Measurements from ENCODE around the gene BLMH.

DNA sequence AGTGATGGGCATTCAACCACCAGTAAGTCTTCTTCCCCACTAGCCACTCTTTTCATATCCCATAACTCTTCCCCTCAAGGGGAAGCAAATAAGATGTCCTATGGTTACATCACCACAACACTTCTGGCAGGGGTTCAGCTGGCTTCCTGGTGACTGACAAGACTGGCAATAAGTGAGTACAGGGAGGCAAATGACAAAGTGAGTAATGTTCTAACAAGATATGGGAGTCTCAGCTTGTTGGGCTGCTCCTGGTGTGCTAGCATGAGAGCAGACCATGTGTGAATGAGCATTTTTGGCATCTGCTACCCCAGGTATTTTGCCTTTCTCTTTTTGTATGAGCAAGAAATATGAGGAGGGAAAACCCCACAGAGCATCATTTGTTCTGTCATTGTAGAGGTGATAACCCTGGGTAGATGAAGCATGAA is 32.2 kb upstream of the BLMH start:
- TF ChIP-seq, protein P1, sequence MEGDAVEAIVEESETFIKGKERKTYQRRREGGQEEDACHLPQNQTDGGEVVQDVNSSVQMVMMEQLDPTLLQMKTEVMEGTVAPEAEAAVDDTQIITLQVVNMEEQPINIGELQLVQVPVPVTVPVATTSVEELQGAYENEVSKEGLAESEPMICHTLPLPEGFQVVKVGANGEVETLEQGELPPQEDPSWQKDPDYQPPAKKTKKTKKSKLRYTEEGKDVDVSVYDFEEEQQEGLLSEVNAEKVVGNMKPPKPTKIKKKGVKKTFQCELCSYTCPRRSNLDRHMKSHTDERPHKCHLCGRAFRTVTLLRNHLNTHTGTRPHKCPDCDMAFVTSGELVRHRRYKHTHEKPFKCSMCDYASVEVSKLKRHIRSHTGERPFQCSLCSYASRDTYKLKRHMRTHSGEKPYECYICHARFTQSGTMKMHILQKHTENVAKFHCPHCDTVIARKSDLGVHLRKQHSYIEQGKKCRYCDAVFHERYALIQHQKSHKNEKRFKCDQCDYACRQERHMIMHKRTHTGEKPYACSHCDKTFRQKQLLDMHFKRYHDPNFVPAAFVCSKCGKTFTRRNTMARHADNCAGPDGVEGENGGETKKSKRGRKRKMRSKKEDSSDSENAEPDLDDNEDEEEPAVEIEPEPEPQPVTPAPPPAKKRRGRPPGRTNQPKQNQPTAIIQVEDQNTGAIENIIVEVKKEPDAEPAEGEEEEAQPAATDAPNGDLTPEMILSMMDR (IDR thresholded peaks at IDR 0.05), result no peak
- TF ChIP-seq FOXJ3 (CRISPR knock-in tag; IDR thresholded peaks at IDR 0.05) (no peak), EP300 (IDR thresholded peaks at IDR 0.05; ENCODE audit: borderline replicate concordance in 1 of 2, low read depth in 1 of 2, low read length in 1 of 2) (no peak), TAF1 (IDR thresholded peaks at IDR 0.05; ENCODE audit: borderline replicate concordance, low read depth, low read length) (no peak), JUND (IDR thresholded peaks at IDR 0.05) (no peak), FOXM1 (IDR thresholded peaks at IDR 0.05; ENCODE audit: low read depth) (no peak), RFX5 (IDR thresholded peaks at IDR 0.05; ENCODE audit: low read length) (no peak), MXI1 (IDR thresholded peaks at IDR 0.05; ENCODE audit: low read depth, low read length) (no peak), NRF1 (IDR thresholded peaks at IDR 0.05; ENCODE audit: low read depth, low read length) (no peak), NFIC (IDR thresholded peaks at IDR 0.05; ENCODE audit: borderline replicate concordance) (no peak)
- TF ChIP-seq, protein P2, sequence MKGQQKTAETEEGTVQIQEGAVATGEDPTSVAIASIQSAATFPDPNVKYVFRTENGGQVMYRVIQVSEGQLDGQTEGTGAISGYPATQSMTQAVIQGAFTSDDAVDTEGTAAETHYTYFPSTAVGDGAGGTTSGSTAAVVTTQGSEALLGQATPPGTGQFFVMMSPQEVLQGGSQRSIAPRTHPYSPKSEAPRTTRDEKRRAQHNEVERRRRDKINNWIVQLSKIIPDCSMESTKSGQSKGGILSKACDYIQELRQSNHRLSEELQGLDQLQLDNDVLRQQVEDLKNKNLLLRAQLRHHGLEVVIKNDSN (IDR thresholded peaks at IDR 0.05; ENCODE audit: borderline replicate concordance, low read depth), result no peak
- TF ChIP-seq, protein P3, sequence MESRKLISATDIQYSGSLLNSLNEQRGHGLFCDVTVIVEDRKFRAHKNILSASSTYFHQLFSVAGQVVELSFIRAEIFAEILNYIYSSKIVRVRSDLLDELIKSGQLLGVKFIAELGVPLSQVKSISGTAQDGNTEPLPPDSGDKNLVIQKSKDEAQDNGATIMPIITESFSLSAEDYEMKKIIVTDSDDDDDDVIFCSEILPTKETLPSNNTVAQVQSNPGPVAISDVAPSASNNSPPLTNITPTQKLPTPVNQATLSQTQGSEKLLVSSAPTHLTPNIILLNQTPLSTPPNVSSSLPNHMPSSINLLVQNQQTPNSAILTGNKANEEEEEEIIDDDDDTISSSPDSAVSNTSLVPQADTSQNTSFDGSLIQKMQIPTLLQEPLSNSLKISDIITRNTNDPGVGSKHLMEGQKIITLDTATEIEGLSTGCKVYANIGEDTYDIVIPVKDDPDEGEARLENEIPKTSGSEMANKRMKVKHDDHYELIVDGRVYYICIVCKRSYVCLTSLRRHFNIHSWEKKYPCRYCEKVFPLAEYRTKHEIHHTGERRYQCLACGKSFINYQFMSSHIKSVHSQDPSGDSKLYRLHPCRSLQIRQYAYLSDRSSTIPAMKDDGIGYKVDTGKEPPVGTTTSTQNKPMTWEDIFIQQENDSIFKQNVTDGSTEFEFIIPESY (IDR thresholded peaks at IDR 0.05; ENCODE audit: borderline replicate concordance, low read depth), result no peak
- TF ChIP-seq, protein P4, sequence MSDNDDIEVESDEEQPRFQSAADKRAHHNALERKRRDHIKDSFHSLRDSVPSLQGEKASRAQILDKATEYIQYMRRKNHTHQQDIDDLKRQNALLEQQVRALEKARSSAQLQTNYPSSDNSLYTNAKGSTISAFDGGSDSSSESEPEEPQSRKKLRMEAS (IDR thresholded peaks at IDR 0.05; ENCODE audit: low read depth), result no peak
- TF ChIP-seq, protein P5, sequence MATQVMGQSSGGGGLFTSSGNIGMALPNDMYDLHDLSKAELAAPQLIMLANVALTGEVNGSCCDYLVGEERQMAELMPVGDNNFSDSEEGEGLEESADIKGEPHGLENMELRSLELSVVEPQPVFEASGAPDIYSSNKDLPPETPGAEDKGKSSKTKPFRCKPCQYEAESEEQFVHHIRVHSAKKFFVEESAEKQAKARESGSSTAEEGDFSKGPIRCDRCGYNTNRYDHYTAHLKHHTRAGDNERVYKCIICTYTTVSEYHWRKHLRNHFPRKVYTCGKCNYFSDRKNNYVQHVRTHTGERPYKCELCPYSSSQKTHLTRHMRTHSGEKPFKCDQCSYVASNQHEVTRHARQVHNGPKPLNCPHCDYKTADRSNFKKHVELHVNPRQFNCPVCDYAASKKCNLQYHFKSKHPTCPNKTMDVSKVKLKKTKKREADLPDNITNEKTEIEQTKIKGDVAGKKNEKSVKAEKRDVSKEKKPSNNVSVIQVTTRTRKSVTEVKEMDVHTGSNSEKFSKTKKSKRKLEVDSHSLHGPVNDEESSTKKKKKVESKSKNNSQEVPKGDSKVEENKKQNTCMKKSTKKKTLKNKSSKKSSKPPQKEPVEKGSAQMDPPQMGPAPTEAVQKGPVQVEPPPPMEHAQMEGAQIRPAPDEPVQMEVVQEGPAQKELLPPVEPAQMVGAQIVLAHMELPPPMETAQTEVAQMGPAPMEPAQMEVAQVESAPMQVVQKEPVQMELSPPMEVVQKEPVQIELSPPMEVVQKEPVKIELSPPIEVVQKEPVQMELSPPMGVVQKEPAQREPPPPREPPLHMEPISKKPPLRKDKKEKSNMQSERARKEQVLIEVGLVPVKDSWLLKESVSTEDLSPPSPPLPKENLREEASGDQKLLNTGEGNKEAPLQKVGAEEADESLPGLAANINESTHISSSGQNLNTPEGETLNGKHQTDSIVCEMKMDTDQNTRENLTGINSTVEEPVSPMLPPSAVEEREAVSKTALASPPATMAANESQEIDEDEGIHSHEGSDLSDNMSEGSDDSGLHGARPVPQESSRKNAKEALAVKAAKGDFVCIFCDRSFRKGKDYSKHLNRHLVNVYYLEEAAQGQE (IDR thresholded peaks at IDR 0.05; ENCODE audit: low read depth, low read length), result no peak
